Measurements from ENCODE around the gene AURKAIP1. TPM values are rescaled to one million over a fixed set of nuclear protein-coding genes. Genes with fewer than 3 reads are reported as not detected.
A peak's percentile ranks its signal among the peaks of the same experiment; 100 is the strongest.

AURKAIP1 gene
- total and polyA plus RNA-seq, 2 experiments from 2014 or later: 118 to 218 TPM

DNA sequence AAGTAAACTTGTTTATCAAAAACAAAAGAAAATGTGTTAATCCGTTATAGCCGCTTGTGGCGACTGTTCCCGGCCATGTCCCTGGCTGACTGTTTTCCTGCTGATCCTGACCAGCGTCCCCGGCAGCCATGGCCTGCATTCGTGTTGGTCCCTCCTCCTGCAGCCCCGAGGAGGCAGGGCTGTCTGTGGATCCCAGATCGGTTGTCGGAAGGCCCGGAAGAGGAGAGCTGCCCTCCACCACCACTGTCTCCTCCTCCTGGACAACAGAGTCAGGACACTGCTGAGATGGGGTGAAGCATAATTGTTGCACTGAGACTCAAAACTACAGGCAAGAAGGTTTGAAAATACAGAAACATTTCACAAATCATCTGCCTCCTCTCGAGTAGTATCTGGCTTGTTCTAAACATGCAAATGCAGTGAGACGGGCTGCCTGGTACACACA lies 13.0 kb downstream of the AURKAIP1 start:
- Histone ChIP-seq H3K4me1 (ENCODE audit: insufficient read depth) (peaks cover 36% of the 10 kb centered on the region), H3K9ac (peak overlapping the region; percentile 82), H3K4me3 (peak overlapping the region; percentile 56), H3K9me3 (ENCODE audit: low read depth) (no peaks in the 10 kb centered on the region), H3F3A (ENCODE audit: insufficient read depth) (peaks cover 32% of the 10 kb centered on the region), H3K27me3 (replicated peaks; ENCODE audit: insufficient read depth) (no peaks in the 10 kb centered on the region), H3K4me2 (ENCODE audit: unreplicated experiment) (peak overlapping the region; percentile 82), H3K27ac (peak overlapping the region; percentile 99), H3K36me3 (ENCODE audit: low read depth) (no peaks in the 10 kb centered on the region), H3K9me2 (ENCODE audit: insufficient read depth) (no peaks in the 10 kb centered on the region), H4K20me1 (ENCODE audit: insufficient read depth) (no peaks in the 10 kb centered on the region), H2AFZ (peak overlapping the region; percentile 83), H3K79me2 (ENCODE audit: insufficient read depth) (peaks cover 23% of the 10 kb centered on the region)
- in situ Hi-C loops (cut with MboI): no loop called here
- WGBS, 2 experiments (ENCODE audit: low coverage in 1 of 2, low lambda C conversion rate in 2 of 2, missing lambda C conversion rate in 2 of 2): 9% methylated on average over 13 of the region's 13 CpGs
- TF ChIP-seq EZH2phosphoT487 (IDR thresholded peaks at IDR 0.05; ENCODE audit: insufficient read depth, low read depth): no peak
- TF ChIP-seq EZH2 (IDR thresholded peaks at IDR 0.05; ENCODE audit: insufficient read depth, poor library complexity, severe bottlenecking): no peak
- peak; percentile 95 for DNase-seq

DNA sequence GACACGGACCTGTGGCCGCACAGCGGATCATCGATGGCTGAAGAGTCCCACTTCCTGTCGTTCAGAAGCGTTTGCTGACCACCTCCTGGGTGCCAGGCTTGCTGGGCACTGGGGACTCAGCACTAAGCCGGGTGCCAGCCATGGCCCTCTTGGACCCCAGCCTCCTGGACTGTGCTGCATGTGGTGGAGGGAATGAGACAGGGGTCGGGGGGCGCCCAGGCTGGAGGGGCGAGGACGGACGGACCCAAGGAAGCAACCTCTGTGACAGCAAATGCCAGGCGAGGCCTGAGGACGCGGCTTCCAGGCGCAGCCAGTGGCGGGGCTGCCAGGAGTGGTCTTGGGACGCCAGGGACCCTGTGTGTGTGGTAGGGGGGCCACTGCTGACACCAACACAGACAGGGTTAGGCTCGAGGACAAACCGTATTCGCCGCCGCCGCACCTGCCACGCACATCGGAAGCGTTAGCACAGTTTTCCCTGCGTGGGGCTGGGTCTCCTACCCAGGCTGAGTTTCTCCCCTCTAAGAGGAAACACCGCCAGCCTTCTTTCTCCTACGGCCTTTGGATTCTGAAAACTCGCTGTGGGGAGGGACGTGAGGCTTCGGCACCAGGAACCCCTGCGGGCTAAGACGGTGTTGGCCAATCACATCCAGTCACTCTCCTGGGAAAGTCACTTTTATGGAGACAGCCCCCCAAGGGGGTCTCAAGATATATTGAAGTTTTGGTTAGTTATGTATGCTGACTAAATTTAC lies 13.6 kb downstream of the AURKAIP1 start:
- H3K9me3 ChIP-seq (ENCODE audit: low read depth): no peaks in the 10 kb centered on the region
- TF ChIP-seq EZH2phosphoT487 (IDR thresholded peaks at IDR 0.05; ENCODE audit: insufficient read depth, low read depth) (no peak), EZH2 (IDR thresholded peaks at IDR 0.05; ENCODE audit: insufficient read depth, poor library complexity, severe bottlenecking) (no peak)
- peak overlapping the region; percentile 82 for H3K9ac ChIP-seq
- H3K27me3 ChIP-seq (replicated peaks; ENCODE audit: insufficient read depth): no peaks in the 10 kb centered on the region
- H3K36me3 ChIP-seq (ENCODE audit: low read depth): no peaks in the 10 kb centered on the region
- WGBS, 2 experiments (ENCODE audit: low coverage in 1 of 2, low lambda C conversion rate in 2 of 2, missing lambda C conversion rate in 2 of 2): 70 to 72% methylated on average over 31 to 34 of the region's 35 CpGs
- H3K4me3 ChIP-seq: peak overlapping the region; percentile 56
- peak overlapping the region; percentile 83 for H2AFZ ChIP-seq
- H3K9me2 ChIP-seq (ENCODE audit: insufficient read depth): no peaks in the 10 kb centered on the region
- in situ Hi-C loops (cut with MboI): no loop called here
- peak overlapping the region; percentile 99 for H3K27ac ChIP-seq
- H4K20me1 ChIP-seq (ENCODE audit: insufficient read depth): no peaks in the 10 kb centered on the region
- peak overlapping the region; percentile 82 for H3K4me2 ChIP-seq (ENCODE audit: unreplicated experiment)
- peaks cover 29% of the 10 kb centered on the region for H3F3A ChIP-seq (ENCODE audit: insufficient read depth)
- peaks cover 36% of the 10 kb centered on the region for H3K4me1 ChIP-seq (ENCODE audit: insufficient read depth)
- peaks cover 29% of the 10 kb centered on the region for H3K79me2 ChIP-seq (ENCODE audit: insufficient read depth)
- DNase-seq: no peak

DNA sequence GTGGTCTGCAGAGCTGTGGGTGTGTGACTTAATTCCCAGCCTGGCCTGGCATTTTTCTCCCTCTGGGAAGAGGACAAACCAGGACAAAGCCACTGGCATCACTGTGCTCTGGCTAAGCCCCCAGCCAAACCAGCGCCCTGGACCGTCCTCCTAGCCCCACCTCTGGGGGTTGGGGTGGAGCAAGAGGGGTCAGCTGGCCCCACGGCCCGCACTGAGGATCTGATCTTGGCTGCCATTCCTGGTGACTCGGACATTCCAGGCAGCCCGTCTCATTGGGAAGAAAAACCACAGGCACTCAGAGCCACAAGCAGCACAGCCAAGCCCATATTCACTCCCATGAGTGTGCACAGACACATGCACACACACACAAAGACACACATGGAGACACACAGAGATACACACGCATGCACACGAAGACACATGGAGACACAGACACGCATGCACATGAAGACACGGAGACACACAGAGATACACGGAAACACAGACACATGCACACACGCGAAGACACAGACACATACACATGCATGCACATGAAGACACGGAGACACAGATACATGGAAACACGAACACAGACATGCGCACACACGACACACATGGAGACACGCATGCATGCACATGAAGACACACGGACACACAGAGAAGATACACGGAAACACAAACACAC lies 14.4 kb downstream of the AURKAIP1 start:
- peaks cover 28% of the 10 kb centered on the region for H3F3A ChIP-seq (ENCODE audit: insufficient read depth)
- H2AFZ ChIP-seq: no peak overlapping the region
- peak overlapping the region; percentile 82 for H3K4me2 ChIP-seq (ENCODE audit: unreplicated experiment)
- TF ChIP-seq EZH2 (IDR thresholded peaks at IDR 0.05; ENCODE audit: insufficient read depth, poor library complexity, severe bottlenecking) (no peak), EZH2phosphoT487 (IDR thresholded peaks at IDR 0.05; ENCODE audit: insufficient read depth, low read depth) (no peak)
- peak overlapping the region; percentile 35; the same call in 1 of the 2 replicates for H3K4me3 ChIP-seq
- no peaks in the 10 kb centered on the region for H3K36me3 ChIP-seq (ENCODE audit: low read depth)
- H3K27ac ChIP-seq: peak overlapping the region; percentile 99
- H3K79me2 ChIP-seq (ENCODE audit: insufficient read depth): peaks cover 37% of the 10 kb centered on the region
- no peaks in the 10 kb centered on the region for H3K9me3 ChIP-seq (ENCODE audit: low read depth)
- WGBS, 2 experiments (ENCODE audit: low coverage in 1 of 2, low lambda C conversion rate in 2 of 2, missing lambda C conversion rate in 2 of 2): 20 to 21% methylated on average over 20 of the region's 20 CpGs
- H4K20me1 ChIP-seq (ENCODE audit: insufficient read depth): no peaks in the 10 kb centered on the region
- in situ Hi-C loops (cut with MboI): no loop called here
- no peaks in the 10 kb centered on the region for H3K9me2 ChIP-seq (ENCODE audit: insufficient read depth)
- peak; percentile 98 for DNase-seq
- peak overlapping the region; percentile 96 for H3K9ac ChIP-seq
- H3K4me1 ChIP-seq (ENCODE audit: insufficient read depth): peaks cover 36% of the 10 kb centered on the region
- H3K27me3 ChIP-seq (replicated peaks; ENCODE audit: insufficient read depth): no peaks in the 10 kb centered on the region

DNA sequence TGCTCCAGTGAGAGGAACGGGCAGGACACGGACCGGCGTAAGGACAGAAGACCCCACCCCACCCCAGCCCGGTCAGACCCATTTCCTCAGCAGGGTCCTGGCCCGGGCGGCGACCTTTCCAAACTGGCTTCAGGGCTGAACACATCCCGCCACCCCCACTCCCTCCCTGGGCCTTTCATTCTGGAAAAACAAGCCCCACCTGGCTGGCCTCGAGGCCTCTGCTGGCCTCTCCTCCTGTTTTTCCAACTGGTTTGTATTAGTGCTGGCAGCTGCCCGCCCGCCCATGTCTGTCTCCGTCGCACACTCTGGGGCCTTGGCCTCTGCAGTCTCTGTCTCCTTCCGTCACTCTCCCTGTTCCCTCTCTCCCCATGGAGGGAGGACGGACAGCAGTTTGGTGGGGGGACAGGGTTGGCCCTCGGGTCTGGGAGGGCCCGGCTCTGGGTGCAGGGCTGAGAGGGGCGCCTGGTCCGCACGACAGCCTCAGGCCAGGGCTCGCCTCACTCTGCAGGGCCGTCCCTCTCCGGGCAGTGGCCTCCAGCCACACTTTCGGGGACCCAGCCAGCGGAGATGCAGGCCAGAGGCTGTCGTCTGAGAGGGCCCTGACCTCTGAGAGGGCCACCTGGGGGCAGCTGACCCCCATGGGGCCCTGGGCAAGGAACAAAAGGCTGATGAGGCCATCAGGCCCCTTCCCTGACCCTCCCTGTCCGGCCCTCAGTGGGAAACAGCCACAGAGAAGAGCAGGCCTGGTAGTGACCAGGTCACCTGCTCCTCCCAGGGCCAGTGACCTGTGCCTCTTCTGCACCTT lies 15.1 kb downstream of the AURKAIP1 start:
- DNase-seq: peak; percentile 95
- TF ChIP-seq EZH2phosphoT487 (IDR thresholded peaks at IDR 0.05; ENCODE audit: insufficient read depth, low read depth) (no peak), EZH2 (IDR thresholded peaks at IDR 0.05; ENCODE audit: insufficient read depth, poor library complexity, severe bottlenecking) (no peak)
- Histone ChIP-seq H3F3A (ENCODE audit: insufficient read depth) (peaks cover 28% of the 10 kb centered on the region), H3K4me3 (peak overlapping the region; percentile 94), H3K4me2 (ENCODE audit: unreplicated experiment) (peak overlapping the region; percentile 80), H3K9me2 (ENCODE audit: insufficient read depth) (no peaks in the 10 kb centered on the region), H3K36me3 (ENCODE audit: low read depth) (no peaks in the 10 kb centered on the region), H3K9me3 (ENCODE audit: low read depth) (no peaks in the 10 kb centered on the region), H3K4me1 (ENCODE audit: insufficient read depth) (peaks cover 36% of the 10 kb centered on the region), H4K20me1 (ENCODE audit: insufficient read depth) (no peaks in the 10 kb centered on the region), H3K79me2 (ENCODE audit: insufficient read depth) (peaks cover 45% of the 10 kb centered on the region), H3K27me3 (replicated peaks; ENCODE audit: insufficient read depth) (no peaks in the 10 kb centered on the region), H3K9ac (peak overlapping the region; percentile 96), H3K27ac (peak overlapping the region; percentile 99), H2AFZ (no peak overlapping the region)
- 2 to 3% methylated on average over 17 to 28 of the region's 28 CpGs for WGBS, 2 experiments (ENCODE audit: low coverage in 1 of 2, low lambda C conversion rate in 2 of 2, missing lambda C conversion rate in 2 of 2)
- in situ Hi-C loops (cut with MboI): no loop called here

Measured in GM23248 (cell line).